Activated CD4-positive, alpha-beta T cell treated with anti-CD3 and anti-CD28 coated beads for 48 hours (primary cell): ENCODE measurements around the gene KAZALD1.

ENCODE experiments used
- DNase-seq: peaks from one replicate; pipeline ENCODE4 v3.0.0-alpha.2; 2020

KAZALD1 gene

DNA sequence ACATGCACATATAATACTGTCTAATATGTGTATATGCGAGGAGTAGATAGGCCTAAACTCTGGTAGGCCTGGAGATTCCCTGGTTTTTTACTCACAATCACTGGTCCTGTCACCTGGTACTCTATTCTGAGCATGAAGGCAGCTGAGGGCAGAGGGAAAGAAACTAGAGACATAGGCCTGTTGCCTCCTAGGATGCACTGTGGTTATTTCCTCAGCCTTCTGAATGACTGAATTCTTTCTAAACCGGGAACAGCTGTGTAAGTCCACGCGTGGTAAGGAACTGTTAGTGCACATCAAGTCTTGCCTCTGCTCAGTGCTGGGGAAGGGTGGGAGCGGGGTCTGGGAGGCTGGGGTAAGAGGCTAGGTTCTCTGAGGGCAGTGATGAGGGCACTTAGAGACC, 7.7 kb downstream of the KAZALD1 start:
- no peak for DNase-seq

DNA sequence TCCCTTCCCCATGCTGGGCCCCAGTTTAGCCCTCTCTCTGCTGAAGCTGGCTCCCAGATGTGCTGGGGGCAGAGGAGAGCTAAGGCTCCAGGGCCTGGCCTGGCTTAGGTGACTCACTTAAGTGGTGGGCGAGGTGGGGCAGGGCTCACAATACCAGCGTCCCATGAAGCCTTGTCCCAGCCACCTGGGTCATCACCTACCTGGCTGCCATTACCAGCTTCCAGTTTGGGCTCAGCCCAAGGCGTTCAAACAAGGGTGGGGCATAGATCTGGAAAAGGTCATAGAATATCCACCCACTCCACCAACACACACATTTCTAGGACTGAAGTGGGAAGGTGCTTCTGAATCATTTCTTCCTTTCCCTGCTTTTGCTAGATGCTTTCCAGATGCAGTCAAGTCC, 8.3 kb downstream of the KAZALD1 start:
- no peak for DNase-seq

DNA sequence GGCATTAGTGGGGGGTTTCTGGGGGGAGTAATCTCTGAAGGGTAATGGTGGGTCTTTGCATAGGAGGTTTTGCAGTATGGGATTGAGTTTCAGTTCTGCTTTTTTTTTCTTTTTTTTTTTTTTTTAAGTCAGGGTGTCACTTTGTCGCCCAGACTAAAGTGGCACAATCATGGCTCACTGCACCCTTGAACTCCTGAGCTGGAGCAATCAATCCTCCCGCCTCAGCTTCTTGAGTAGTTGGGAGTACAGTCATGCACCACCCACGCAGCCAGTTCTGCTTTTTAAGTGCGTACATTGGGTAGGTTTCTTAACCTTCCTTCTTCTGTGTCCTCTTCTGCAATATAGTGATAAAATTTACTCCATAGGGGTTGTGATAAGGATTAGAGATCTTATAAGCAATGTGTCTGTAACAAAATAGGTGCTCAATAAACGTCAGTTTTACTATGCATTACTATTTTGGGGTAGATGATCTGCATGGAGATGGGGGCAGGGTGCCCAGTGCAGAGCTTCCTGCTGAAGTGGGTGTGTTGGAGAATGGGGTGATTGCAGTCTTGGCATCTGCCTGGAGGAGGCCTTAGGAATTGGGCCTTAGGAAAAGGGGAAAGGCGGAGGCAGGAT, 9.6 kb downstream of the KAZALD1 start:
- DNase-seq = peak; percentile 72

DNA sequence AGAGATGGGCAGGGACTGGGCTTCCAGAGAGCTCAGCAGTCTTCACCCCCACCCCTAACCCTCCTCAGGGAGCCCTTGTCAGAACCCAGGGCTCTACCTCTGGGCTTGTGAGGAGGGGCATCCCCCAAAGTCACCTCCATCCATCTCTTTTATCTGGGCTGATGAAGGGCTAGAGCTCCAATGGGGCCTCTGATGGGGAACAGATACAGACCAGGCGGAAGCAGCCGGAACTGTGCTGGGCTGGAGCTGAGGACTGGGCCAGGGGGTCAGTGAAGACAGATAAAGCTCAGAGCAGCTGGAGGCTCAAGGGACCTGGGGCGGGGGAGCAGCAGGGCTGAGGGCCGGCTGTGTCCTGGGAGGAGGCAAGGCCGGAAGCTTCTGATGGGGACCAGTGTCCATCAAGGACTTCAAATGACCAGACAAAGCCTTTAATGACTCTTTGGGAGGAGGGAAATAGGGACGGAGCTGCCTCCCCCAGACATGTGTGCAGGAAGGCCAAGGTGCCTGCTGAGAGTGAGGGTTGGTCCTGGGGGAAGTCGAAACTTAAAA, 10.2 kb downstream of the KAZALD1 start:
- DNase-seq = no peak

DNA sequence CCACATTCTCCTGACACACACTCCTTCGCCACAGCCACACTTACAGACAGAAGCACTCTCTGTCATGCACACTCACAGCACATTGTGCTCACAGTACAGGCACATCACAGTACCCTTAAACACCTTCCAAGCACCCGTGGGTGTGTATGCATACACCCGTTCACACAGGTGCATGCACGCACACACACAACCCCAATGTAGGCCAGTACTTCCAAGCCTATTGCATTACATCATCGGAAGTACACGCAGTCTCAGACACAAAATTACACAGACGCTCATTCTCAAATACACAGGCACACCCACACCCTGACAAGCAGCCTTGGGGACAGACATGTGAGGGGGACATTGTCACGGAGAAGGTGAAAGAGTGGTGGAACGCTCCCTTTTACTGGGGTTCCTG, 11.1 kb downstream of the KAZALD1 start:
- no peak for DNase-seq

DNA sequence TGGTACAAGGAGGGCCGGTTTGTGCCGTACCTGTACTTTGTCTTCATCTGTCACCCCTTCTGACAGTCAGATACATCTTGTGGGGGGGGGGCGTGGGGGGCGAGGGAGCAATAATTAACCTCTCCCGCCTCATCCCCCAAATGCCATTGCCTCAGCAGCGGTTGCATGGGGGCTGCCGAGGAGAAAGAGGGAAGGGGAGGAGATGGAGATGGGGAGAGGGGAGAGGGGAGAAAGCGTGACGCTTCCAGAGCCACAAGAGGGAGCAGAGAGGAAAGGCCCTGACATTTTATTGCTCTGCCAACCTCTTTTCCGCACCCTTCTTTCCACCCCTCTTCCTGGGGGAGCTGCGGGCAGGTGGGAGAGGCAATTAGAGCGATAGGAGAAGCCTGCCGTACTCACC, 11.8 kb downstream of the KAZALD1 start:
- no peak for DNase-seq

DNA sequence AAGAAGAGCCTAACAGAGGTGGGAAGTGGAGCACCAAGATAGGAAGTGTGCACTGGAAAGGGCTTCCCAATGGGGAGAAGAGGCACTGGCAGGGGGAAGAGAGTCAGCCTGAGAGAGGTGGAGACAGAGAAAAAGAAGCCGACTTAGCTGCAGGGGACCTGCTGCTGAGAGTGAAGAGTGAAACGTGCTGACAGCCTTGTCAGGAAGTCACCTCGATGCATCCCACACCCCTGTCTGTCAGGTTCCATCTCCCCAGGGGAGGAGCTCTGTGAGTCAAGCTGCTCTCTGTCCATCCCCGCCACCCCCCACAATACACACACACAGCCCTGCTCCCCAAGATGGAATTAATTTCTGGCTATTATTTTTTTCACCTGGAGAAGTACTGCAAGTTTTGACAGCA, 14.0 kb downstream of the KAZALD1 start:
- DNase-seq = no peak

DNA sequence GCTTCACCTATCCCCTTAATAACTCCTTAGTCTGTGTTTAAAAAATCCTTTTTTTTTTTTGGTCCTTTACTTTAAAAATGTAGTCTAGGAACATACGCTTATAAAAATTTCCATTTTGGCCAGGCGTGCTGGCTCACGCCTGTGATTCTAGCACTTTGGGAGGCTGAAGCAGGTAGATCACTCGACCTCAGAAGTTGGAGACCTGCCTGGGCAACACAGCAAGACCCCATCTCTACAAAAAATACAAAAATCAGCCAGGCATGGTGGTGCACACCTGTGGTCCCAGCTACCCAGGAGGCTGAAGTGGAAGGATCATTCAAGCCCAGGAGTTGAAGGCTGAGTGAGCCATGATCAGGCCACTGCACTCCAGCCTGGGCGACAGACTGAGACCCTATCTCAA, 14.8 kb downstream of the KAZALD1 start:
- DNase-seq = no peak

DNA sequence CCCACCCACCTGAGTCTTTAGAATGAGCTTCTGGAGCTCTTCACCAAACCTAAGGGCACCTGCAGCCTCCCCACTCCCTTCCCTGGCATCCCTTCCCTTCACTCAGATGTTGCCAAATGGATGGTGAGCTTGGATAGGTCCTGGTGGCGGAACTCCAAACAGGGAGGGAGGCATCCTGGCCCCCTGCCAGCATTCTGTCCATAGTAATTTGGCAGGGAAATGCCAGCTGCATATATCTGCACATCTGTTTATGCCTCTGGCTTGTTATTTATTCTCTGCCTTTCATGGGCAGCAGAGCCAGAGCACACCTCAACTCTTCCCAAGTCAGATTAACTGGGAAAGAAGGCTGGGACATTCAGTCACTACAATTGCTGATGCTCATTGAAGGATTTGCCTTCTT, 18.1 kb downstream of the KAZALD1 start:
- DNase-seq = no peak

DNA sequence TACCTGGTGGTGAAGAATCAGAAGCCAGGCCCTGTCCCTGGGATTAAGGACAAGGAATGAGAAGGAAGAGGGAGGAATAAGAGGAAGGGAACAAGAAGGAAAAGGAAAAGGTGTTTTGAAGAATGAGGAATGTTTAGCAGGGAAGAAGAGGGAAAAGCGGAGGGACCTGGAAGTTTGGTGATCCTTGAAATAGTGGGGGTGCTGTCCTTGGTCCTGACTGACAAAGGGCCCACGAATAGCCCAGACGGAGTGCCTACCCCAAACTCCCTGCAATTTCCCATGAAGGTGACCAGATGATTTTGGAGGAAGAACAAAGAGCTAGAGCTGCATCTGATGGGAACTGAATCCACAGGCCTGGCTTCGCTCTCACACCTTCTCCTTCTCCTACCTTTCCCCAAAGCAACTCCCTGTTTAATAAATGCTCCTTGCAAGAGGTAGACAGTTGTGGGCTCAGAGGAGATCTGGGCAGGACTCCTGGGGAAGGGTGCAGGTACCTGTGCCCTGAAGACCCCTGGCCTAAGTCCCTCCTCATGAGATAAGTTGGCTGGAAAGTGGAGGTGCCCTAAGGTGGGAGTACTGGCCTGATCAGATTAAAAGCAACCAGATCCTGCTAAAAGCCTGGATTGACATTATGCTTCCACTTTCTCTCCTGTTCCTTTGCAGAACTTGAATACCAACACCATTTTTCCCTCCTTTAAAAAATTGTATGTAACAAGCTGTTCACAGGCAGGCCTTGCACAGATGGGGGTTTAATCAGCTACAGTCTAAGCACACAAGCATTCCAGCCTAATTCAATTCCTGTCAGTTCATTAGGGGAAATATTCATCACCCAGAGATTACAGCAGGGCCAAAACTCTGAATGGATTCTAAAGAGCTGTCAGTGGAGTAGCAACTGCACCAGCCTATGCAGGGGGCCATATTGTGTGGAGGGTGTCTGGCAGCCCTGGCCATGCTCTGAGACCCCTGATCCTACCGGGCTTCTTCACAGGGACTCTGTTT, 19.4 kb downstream of the KAZALD1 start:
- no peak for DNase-seq

DNA sequence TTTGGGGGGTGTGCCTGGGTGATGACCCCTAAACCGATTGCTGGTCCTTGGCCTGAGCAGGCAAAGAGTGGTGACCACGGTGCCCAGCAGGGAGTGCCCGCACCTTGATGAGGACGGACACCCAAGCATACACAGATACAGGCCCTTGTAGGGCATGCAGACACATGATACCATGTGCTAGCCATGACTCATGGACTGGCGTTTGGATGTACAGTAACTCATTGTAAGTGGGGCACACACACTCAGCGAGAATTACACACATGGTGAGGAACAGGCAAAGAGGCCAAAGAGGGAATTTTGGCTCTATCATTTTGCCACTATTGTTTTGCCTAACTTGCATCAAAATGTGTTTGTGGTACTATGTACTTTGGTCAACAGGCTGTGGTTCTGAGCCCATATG, 24.1 kb downstream of the KAZALD1 start:
- no peak for DNase-seq

DNA sequence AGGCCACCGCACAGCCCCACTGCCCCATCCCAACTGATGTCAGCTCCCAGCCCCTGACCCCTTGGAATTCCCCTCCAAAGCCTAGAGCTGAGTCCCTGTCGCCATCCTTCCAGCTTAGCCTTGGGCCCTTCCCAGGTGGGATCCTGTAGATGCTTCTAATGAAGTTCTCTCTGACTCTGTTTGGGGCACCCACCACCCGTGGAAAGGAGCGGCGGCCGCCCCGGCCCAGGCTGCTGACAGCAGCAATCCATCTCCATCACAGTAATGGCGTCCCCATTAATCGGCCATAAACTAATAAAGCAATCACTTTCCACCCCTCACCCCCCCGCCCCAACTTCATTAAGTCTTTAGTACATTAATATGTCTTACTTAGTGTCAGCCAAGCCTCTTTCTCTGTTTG, 25.6 kb downstream of the KAZALD1 start:
- DNase-seq = no peak

DNA sequence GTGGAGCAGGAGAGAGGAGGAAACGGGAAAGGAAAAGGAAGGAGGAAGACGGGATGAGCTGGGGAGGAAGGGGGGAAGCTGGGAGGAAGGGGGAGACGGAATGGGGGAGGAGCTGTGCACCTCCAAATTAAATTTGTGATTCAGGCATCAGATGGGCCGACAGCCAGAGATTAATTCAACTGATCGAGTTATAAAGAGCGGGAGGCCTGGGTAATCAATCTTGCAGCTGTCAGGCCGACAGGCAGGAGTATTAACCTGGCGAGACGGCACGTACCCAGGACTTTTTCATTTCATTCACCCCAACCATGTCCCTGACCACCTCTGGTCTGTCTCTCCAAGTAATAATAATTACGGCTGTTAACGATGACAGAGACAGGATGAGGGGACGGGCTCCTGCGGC, 26.2 kb downstream of the KAZALD1 start:
- DNase-seq = no peak

DNA sequence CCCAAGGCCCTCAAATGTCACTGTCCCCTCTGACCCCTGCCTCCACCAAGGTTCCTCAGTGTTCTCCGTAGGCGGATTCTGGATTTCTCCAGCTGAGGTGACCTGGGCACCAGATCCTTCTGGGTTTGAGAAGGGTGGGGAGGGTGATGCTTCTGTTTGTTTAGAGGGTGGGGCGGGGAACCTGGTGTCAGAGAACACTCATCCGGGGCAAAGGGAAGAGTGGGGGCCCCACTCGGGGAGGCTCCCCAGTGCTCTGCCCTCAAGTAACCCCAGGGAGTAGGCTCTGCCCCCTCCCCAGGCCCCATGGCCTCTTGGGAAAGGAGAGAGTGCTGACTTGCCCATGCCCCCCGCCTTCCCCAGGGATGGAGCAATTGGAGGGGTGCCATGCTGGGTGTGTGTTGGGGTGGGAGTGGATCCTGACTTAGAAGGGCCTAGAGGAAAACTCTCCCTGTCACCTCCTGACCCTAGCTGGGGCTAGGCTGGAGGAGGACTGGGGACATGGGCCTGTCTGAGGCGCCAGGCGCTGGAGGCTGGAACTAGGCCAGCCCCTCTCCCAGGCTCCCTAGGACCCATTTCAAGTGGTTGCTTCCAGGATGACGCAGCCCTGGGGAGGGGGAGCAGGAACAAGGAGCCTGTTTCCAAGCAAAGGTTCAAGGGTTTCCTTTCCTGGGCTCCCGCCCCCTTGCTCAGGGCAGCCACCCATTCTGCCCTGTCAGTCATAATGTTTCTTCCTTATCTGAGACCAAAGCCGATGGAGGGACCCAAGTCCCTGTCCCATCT, 27.9 kb downstream of the KAZALD1 start:
- no peak for DNase-seq

DNA sequence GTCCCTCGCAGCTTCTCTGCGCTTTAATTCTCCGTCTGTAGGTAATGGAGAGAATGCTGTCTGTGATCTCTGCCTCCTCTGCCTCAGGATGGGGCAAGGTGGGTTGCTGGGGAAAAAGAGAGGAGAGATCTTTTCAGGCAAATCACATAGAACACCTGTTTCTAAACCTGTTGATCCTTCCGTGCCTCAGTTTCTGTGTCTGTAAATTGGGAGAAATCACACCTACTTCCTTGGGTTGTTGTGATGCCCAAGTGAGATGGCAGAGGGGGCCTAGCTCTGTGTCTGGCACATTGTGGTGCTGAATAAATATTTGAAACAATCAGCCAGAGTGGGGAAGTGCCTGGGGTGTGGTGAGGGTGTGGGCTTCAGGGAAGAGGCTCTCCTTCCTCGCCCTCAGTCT, 28.8 kb downstream of the KAZALD1 start:
- DNase-seq = no peak

DNA sequence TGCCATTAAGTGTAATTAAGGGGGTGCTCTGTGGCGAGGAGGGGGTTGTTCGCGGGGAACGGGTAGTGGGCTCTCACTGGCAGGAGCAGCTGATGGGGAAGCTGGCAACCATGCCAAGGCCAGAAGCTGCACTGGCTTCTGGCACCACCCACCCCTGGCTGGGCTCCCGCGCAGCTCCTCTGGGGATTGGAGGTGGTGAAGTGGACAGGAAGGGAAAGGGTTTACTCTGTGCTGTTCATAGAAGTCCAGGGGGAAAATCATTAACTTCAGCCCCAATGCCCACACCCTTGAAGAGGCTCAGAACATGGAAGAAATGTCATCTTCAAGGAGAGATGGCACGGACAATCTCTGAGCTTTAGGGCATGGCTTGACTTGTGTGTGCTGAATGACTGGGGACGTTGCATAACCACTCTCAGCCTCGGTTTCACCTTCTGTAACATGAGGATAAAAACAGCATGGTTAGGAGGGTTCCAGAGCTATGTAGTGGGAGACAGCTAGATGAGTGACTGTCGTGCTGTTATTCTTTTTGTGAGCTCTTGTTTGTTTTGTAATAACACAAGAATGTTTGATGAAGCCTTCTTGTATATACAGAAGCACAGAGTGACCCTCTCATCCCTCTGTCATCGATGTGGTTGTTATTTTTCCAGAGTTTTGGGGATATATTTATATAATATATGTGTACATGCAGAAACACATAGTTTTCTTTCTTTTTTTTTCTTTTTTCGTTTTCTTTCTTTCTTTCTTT, 29.9 kb downstream of the KAZALD1 start:
- DNase-seq = no peak

DNA sequence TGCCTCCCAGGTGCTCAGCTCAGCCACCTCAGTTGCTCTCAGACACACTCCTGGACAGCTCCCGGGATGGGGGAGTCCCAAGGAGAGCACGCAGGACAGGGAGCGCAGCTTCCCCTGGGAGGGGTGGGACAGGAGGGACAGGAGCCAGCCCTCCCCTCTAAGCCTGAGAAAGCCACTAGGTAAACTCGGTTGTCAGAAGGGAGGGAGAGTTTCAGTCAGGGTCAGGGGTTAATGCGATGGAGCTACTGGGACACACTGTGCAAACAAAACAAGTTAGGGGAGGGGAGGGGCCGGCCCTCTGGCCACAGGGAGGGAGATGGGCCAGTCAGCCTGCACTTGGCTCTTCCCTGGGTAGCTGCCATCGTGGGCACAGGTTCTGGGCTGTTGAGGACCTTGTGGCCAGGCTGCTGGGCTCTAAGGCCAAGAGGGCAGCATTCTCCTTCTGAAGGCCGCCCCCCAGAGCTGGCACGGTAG, 31.1 kb downstream of the KAZALD1 start:
- DNase-seq = no peak

DNA sequence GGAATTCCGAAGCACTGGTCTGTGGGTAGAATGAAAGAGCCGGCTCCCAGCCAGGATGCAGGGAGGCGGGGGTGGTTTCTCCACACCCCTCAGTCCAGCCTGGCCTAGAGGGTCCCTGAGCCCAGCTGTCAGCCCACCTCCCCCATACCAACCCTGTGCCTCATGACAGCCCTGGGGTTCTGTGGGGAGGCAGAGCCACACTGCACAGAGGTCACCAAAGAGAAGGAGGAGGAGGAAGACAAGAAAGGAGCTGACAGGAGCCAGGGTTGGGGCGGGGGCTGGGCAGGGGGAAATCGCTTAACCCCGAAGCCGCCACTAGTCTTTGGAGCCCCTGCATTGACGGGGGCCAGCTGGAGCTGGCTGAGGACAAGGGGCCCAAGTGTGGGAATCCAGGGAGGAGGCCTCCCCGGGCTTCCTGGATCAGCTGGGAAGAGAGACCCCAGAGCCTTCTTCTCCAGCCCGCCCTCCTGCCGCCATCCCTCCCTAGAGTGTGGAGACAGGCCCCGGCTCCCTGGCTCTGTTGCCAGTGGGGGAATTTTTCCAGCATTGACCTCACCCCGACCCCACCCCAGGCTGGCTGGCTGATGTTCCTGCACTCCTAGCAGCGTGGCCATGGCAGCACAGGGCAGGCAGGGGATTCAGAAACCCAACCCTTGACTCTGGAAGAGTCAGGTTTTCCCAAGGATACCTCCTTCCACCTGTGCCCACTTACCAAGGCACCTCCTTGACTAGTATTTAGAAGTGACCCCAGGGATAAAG, 32.5 kb downstream of the KAZALD1 start:
- DNase-seq = no peak

DNA sequence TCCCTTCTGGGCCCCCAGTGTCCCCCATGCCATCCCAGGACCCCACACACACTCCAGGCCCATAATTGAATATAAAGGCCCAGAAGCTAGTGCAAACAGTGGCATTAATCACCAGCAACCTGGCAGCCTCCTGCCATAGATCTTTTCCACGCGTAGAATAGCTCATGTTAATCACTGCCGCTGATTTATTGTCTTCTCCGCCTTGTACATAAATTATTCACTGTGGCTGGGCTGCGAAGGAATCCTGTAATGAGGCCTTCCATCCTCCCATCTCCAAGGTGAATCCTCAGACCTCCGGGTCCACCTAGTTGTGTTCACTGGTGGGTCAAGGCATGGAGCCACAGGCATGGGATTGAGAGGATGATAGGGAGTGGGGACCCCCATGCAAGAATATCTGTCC, 33.2 kb downstream of the KAZALD1 start:
- no peak for DNase-seq

DNA sequence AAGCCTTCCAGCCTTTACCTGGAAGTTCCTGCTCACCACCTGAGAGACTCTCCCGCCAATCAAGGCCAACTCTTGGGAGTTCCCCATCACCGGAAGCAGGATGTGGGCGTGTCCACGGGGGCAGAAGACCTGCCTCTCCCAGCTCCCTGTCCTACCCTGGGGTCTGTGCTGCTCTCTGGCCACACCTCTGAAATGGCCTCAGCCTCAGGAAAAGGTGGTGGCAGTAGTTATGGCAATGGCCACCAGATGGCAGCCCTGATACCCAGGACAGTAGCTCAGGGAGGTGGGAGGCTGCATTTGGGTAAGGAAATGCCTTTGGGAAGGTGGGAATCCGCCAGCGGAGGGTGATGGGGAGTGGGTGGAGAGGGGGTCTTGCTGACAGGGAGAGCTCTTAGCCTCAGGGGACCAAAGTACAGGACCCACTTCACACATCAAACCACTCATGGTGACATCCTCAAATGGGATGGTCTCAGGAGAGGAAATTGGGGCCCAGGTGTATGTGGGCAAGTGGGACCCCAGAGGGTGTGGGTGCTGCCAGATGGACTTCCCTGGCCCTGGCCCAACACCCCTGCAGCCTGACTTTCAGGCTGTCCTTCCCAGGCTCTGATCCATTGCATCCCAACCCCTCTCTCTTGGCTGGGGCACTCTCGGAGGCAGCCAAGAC, 33.9 kb downstream of the KAZALD1 start:
- peak; percentile 84 for DNase-seq

DNA sequence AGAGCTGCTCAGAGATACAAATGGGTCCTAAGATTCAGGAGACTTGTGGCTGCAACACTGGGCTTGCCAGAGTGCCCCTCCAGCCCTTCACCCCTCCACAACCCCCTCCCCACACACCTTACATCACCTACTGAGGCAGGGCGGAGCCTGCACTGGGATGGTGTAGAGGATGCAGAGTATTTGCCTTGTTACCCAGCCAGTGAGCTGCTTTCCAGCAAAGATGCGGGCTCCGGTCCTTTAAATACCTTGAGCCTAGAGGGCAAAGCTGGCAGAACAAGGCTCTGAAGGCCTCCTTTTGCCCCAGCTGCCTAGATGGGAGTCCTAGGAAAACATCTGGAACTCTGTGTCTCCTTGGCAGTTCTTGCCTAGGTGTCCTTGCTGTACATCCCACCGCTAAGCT, 34.6 kb downstream of the KAZALD1 start:
- no peak for DNase-seq
